Activated T-helper 17 cell treated with anti-CD3 and anti-CD28 coated beads, Interleukin-2, amount 50 U/mL, for 72 hours (primary cell): ENCODE data around the gene HOPX. TPM values are rescaled to one million over a fixed set of nuclear protein-coding genes. Genes with fewer than 3 reads are reported as not detected.
"Not testable (repeated sequence)": the region's sequence is repeated elsewhere in the genome, so short reads cannot be mapped to it uniquely, and the experiment has no call there.

Source experiments
- ATAC-seq: fragments of 150-1000 bp; cut with Tn5 transposase; replicated peaks from 2 replicates; pipeline ENCODE4 v1.10.0; 2021; ENCODE audit warnings: mild to moderate bottlenecking, moderate library complexity
- H3K27ac Mint-ChIP-seq: one replicate; pipeline ENCODE4 v1.8.0; 2022; ENCODE audit warnings: mixed read lengths
- H3K27me3 Mint-ChIP-seq: one replicate; pipeline ENCODE4 v1.8.0; 2022; ENCODE audit warnings: mixed read lengths
- H3K36me3 Mint-ChIP-seq: one replicate; pipeline ENCODE4 v1.8.0; 2022; ENCODE audit warnings: low read depth, mild to moderate bottlenecking, mixed read lengths
- H3K4me1 Mint-ChIP-seq: one replicate; pipeline ENCODE4 v1.8.0; 2022; ENCODE audit warnings: mixed read lengths
- H3K4me3 Mint-ChIP-seq: one replicate; pipeline ENCODE4 v1.8.0; 2022; ENCODE audit warnings: mild to moderate bottlenecking, mixed read lengths
- H3K9me3 Mint-ChIP-seq: one replicate; pipeline ENCODE4 v1.8.0; 2022; ENCODE audit warnings: mixed read lengths
- total RNA-seq, 2 donors: library from RNA; stranded (reverse); gene quantifications; one replicate each; pipeline ENCODE4 v1.2.3, GENCODE V29; 2022

The HOPX gene
- total RNA-seq, 2 donors from 2014 or later, result 53.6 to 118 TPM

DNA sequence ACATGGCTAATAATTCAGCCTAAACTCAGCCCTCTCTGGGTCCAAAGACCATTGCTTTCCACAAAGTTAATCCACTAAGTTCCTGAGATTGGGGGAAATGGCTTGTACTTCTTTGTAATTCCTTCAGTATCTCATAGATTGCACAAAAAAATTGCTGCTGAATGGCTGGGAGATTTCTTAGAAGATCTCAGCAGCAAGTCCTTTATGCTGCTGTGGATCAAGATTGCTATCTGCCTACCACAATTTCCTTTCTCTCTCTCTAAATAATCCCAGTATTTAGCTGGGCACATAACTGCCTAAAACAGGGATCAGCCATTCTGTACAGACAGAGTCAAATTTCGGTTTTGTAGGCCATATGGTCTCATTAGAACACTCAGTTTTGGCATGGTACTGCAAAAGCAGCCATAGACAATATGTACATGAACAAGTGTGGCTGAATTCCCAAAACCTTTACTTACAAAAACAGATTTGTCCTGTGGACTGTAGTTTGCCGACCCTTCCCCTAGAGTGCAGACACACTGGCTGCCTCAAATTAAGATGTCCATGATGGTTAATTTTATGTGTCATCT lies 18.5 kb upstream of the HOPX start:
- H3K4me3 Mint-ChIP-seq, result no peak overlapping the region
- H3K36me3 Mint-ChIP-seq, result no peaks in the 10 kb centered on the region
- no peaks in the 10 kb centered on the region for H3K9me3 Mint-ChIP-seq
- ATAC-seq, result no peak
- peaks cover 4% of the 10 kb centered on the region for H3K4me1 Mint-ChIP-seq
- H3K27me3 Mint-ChIP-seq, result no peaks in the 10 kb centered on the region
- H3K27ac Mint-ChIP-seq, result no peak overlapping the region

DNA sequence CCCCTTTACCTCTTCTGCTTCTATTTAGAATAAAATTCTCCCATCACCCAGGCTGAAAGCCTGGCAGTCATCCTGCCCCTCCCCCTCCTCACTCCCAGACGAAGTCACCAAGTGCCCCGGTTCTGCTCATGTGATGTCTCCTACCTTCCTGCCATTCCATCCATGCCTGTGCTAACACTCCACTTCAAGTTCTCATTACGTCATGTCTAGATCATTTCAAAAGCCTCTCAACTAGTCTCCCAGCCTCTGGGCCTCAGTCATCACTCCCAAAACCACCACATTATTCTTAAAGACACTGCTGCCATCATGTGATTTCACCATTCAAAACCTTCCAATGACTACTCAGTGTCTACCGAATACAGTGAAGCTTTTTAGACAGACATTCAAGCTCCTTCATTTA lies 17.2 kb upstream of the HOPX start:
- no peak for ATAC-seq
- Mint-ChIP-seq H3K36me3 (no peaks in the 10 kb centered on the region), H3K9me3 (no peaks in the 10 kb centered on the region), H3K4me1 (peaks cover 4% of the 10 kb centered on the region), H3K27ac (no peak overlapping the region), H3K4me3 (no peak overlapping the region), H3K27me3 (no peaks in the 10 kb centered on the region)

DNA sequence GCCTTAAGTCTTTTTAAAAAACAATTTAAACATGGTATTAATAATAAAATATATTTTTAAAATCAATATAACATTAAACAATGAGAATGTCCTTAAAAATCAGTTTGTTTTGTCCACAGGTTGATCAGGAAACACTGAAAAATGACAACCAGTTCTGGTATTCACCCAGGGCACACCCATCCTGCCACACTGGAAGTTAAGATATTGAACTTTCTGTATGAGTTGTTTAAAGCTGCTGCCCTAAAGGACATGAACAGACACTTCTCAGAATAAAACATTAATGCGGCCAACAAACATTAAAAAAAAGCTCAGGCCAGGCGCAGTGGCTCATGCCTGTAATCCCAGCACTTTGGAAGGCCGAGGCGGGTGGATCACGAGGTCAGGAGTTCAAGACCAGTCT lies 15.0 kb upstream of the HOPX start:
- Mint-ChIP-seq H3K4me3 (no peak overlapping the region), H3K27me3 (no peaks in the 10 kb centered on the region), H3K27ac (no peak overlapping the region), H3K4me1 (peaks cover 4% of the 10 kb centered on the region), H3K36me3 (no peaks in the 10 kb centered on the region), H3K9me3 (no peaks in the 10 kb centered on the region)
- no peak for ATAC-seq

DNA sequence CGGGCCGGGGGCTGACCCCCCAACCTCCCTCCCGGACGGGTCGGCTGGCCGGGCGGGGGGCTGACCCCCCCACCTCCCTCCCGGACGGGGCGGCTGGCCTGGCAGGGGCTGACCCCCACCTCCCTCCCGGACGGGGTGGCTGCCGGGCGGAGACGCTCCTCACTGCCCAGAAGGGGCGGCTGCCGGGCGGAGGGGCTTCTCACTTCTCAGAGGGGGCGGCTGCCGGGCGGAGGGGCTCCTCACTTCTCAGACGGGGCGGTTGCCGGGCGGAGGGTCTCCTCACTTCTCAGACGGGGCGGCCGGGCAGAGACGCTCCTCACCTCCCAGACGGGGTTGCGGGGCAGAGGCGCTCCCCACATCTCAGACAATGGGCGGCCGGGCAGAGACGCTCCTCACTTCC lies 12.4 kb upstream of the HOPX start:
- H3K4me3 Mint-ChIP-seq, H3K27me3 Mint-ChIP-seq, H3K4me1 Mint-ChIP-seq, H3K27ac Mint-ChIP-seq, ATAC-seq, H3K9me3 Mint-ChIP-seq, H3K36me3 Mint-ChIP-seq: not testable (repeated sequence)

GRCh38 chr4:56692576-56692975 lies 11.5 kb upstream of the HOPX start:
- Mint-ChIP-seq H3K9me3 (no peaks in the 10 kb centered on the region), H3K36me3 (no peaks in the 10 kb centered on the region), H3K27me3 (no peaks in the 10 kb centered on the region), H3K27ac (no peak overlapping the region), H3K4me1 (no peaks in the 10 kb centered on the region), H3K4me3 (no peak overlapping the region)
- ATAC-seq, result no peak

DNA sequence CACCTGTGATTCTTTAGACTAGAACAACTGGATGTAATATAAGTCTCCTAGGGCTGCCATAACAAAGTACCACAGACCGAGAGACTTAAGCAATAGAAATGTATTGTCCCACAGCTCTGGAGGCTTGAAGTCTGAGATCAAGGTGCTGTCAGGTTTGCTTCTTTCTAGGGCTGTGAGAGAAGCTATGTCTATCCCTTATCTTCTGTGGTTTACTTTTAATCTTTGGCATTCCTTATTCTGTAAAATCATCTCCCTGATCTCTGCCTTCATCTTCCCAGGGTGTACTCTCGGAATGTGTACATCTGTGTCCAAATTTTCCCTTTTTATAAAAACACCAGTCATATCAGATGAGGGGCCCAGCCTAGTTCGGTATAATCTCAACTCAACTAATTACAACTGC lies 10.3 kb upstream of the HOPX start:
- no peaks in the 10 kb centered on the region for H3K27me3 Mint-ChIP-seq
- H3K9me3 Mint-ChIP-seq, result no peaks in the 10 kb centered on the region
- no peak overlapping the region for H3K4me3 Mint-ChIP-seq
- no peak for ATAC-seq
- H3K27ac Mint-ChIP-seq, result no peak overlapping the region
- no peaks in the 10 kb centered on the region for H3K4me1 Mint-ChIP-seq
- no peaks in the 10 kb centered on the region for H3K36me3 Mint-ChIP-seq

DNA sequence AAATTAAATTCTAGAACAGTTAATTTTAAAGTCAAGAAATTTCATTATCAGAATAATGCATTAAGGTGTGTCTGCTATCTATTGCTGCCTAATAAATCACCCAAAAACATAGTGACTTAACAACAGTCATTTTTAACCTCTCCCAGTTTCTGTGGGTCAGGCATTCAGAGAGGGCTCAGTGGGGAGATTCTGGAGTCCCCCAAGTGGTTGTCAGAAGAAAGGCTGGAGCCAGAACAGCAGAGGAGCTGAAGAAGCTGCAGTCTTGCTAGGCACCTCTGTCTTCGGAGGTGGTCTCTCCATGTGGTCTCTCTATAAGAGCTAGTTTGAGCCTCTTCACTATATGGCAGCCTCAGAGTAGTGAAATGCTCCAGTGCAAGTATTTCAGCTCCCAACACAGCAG lies 9.3 kb upstream of the HOPX start:
- no peaks in the 10 kb centered on the region for H3K36me3 Mint-ChIP-seq
- H3K9me3 Mint-ChIP-seq, result no peaks in the 10 kb centered on the region
- H3K27ac Mint-ChIP-seq, result no peak overlapping the region
- ATAC-seq, result no peak
- H3K27me3 Mint-ChIP-seq, result no peaks in the 10 kb centered on the region
- H3K4me3 Mint-ChIP-seq, result no peak overlapping the region
- no peaks in the 10 kb centered on the region for H3K4me1 Mint-ChIP-seq

DNA sequence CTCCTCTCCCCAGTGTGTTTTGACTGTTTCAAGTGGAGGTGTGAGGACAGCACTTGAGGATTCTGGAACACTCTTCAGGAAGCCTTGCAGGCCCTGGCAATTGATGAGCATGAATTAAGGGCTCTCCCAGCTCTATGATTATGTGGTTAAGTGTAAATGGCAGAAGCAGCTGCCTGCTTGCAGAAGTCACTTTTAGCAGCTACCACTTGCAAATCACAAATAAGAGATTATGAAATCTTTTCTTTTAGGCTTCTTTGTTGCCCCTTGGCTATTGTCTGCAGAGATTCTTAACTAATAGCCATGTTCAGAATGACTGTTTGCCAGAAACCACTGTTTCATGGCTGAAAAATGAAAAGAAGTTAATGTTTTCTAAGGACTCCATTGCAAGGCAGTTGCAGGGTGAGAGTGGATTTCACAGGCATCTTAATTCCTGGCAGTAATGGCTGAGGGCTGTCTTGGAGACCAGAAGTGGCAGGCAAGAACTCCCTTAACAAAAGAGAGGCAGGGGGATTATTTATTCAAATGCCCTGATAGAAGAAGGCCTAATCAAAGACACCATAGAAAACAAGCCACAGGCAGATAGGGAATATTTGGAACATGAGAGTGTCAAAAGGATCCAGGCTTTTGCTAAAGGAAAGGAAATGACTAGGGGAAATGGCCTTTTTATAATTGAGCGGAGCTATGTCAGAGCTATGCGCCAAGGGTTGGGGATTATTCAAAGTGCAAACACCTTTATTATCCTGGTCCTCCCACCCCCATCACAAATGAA lies 8.3 kb upstream of the HOPX start:
- Mint-ChIP-seq H3K36me3 (no peaks in the 10 kb centered on the region), H3K4me3 (no peak overlapping the region), H3K27me3 (peaks cover 9% of the 10 kb centered on the region), H3K4me1 (no peaks in the 10 kb centered on the region), H3K27ac (no peak overlapping the region), H3K9me3 (no peaks in the 10 kb centered on the region)
- no peak for ATAC-seq

GRCh38 chr4:56688094-56688647 lies 7.1 kb upstream of the HOPX start:
- Mint-ChIP-seq H3K4me1 (peaks cover 6% of the 10 kb centered on the region), H3K4me3 (no peak overlapping the region), H3K27me3 (peaks cover 18% of the 10 kb centered on the region), H3K27ac (no peak overlapping the region), H3K9me3 (no peaks in the 10 kb centered on the region), H3K36me3 (no peaks in the 10 kb centered on the region)
- ATAC-seq, result no peak

DNA sequence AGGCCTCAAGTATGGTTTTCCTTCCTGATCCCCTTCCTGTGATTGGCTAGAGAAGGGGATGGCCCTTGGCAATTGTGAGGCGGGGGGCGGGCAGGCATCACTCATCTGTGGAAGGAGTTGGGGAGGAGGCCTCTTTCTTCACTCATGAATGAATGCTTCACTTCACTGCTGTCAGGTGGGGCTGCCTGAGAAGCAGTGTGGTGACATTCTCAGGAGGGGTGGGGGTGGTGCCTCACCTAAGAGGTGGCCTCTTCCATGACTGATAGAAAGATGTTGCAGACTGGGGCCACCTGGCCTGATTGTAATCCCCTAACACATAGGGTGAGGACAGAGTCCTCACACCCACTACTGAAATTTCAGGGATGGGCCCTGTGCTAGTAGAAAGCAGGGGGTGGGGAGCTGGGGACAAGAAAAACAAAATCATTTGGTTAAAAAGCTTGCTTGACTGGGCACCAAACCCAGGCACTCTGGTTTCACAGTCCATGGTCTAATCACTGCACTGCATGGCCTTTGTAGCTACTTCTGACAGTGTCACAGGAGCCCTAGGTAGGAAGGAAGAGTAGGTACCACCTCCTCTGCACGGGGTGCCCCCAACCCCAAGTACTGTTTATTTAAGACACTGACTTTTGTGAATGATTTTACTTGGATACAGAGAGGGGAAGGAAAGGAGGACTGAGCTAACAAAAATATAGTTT lies 5.6 kb upstream of the HOPX start:
- H3K9me3 Mint-ChIP-seq, result no peaks in the 10 kb centered on the region
- ATAC-seq, result no peak
- H3K4me3 Mint-ChIP-seq, result no peak overlapping the region
- no peaks in the 10 kb centered on the region for H3K36me3 Mint-ChIP-seq
- peaks cover 18% of the 10 kb centered on the region for H3K27me3 Mint-ChIP-seq
- H3K4me1 Mint-ChIP-seq, result peaks cover 10% of the 10 kb centered on the region
- H3K27ac Mint-ChIP-seq, result no peak overlapping the region

DNA sequence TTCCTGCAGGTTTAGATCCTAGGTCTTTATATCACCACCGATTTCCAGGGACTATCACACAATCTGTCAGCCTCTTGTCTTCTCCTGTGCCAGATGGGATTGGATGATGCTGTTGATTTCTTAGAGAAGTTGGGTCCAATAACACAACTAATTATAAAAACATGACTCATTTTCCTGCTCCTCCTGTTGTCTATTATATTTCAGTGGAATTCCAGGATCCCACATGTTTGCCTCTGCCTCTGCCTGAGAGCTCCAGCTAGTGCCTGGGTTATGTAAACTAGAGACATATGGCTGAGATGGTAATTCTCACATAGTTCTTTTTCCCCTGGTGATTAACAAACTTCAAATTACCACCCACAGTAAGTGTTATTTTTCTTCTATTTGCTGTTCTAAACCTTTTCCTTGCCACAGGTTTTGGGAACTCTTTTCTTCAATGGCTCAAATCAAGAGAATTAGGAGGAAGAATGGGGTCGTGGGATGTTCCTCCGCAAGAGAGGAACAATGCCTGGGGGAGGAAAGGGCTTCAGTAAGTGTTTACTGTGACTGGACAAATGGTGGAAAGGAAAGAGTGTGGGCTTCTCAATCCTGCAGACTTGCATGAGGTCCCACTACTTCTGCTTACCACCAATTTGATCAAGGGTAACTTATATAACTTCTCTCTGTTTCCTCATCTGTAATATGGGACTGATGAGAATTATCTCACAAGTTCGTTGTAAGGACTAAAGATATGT lies 3.4 kb upstream of the HOPX start:
- H3K4me1 Mint-ChIP-seq, result peaks cover 21% of the 10 kb centered on the region
- no peak for ATAC-seq
- no peaks in the 10 kb centered on the region for H3K36me3 Mint-ChIP-seq
- no peak overlapping the region for H3K4me3 Mint-ChIP-seq
- H3K27me3 Mint-ChIP-seq, result peaks cover 23% of the 10 kb centered on the region
- no peak overlapping the region for H3K27ac Mint-ChIP-seq
- no peaks in the 10 kb centered on the region for H3K9me3 Mint-ChIP-seq

- peaks cover 23% of the 10 kb centered on the region for H3K27me3 Mint-ChIP-seq
- ATAC-seq, result peak; percentile 52
- H3K4me3 Mint-ChIP-seq, result peak overlapping the region; percentile 6
- H3K9me3 Mint-ChIP-seq, result no peaks in the 10 kb centered on the region
- peaks cover 21% of the 10 kb centered on the region for H3K4me1 Mint-ChIP-seq
- H3K27ac Mint-ChIP-seq, result peak overlapping the region; percentile 21
- no peaks in the 10 kb centered on the region for H3K36me3 Mint-ChIP-seq
These were observed 2.4 kb upstream of the HOPX start for GRCh38 chr4:56683455-56683854.

- no peak for ATAC-seq
- Mint-ChIP-seq H3K36me3 (no peaks in the 10 kb centered on the region), H3K4me3 (peak overlapping the region; percentile 66)
These were observed 893 bp upstream of the HOPX start for GRCh38 chr4:56681853-56682525.

GRCh38 chr4:56680266-56680665 lies 830 bp downstream of the HOPX start:
- H3K36me3 Mint-ChIP-seq, result no peaks in the 10 kb centered on the region
- peaks cover 21% of the 10 kb centered on the region for H3K4me1 Mint-ChIP-seq
- peaks cover 23% of the 10 kb centered on the region for H3K27me3 Mint-ChIP-seq
- H3K27ac Mint-ChIP-seq, result no peak overlapping the region
- no peaks in the 10 kb centered on the region for H3K9me3 Mint-ChIP-seq
- peak overlapping the region; percentile 66 for H3K4me3 Mint-ChIP-seq
- no peak for ATAC-seq

More at GRCh38 chr4:56681853-56682525, 893 bp upstream of the HOPX start:
- H3K4me1 Mint-ChIP-seq, result peaks cover 21% of the 10 kb centered on the region
- H3K27me3 Mint-ChIP-seq, result peaks cover 23% of the 10 kb centered on the region
- H3K9me3 Mint-ChIP-seq, result no peaks in the 10 kb centered on the region
- H3K27ac Mint-ChIP-seq, result peak overlapping the region; percentile 63
